HG03103 (cell line): ENCODE measurements around the gene KCTD1.

Experiments
- ATAC-seq: cut with Tn5 transposase; IDR thresholded peaks from one replicate; pipeline ENCODE4 v1.9.1; 2021; ENCODE audit warnings: low read depth; ENCODE audit not compliant: unreplicated experiment

Gene KCTD1

GRCh38 chr18:26524504-26525351, 23.6 kb downstream of the KCTD1 start:
- ATAC-seq, result no peak

- ATAC-seq, result no peak
These were observed 24.4 kb downstream of the KCTD1 start for GRCh38 chr18:26524002-26524401.

GRCh38 chr18:26521617-26522016, 26.7 kb downstream of the KCTD1 start:
- no peak for ATAC-seq

- no peak for ATAC-seq
These were observed 27.4 kb downstream of the KCTD1 start for GRCh38 chr18:26520974-26521373.

- no peak for ATAC-seq
These were observed 29.2 kb downstream of the KCTD1 start for GRCh38 chr18:26519114-26519513.

GRCh38 chr18:26516964-26517363, 31.4 kb downstream of the KCTD1 start:
- ATAC-seq, result no peak

GRCh38 chr18:26515643-26516487, 32.5 kb downstream of the KCTD1 start:
- no peak for ATAC-seq

- ATAC-seq, result no peak
These were observed 36.8 kb downstream of the KCTD1 start for GRCh38 chr18:26511339-26512071.

GRCh38 chr18:26510337-26510736, 38.0 kb downstream of the KCTD1 start:
- no peak for ATAC-seq

- no peak for ATAC-seq
These were observed 42.3 kb downstream of the KCTD1 start for GRCh38 chr18:26506012-26506411.

- ATAC-seq, result no peak
These were observed 43.5 kb downstream of the KCTD1 start for GRCh38 chr18:26504831-26505230.

- ATAC-seq, result no peak
These were observed 45.0 kb downstream of the KCTD1 start for GRCh38 chr18:26503382-26503781.

- no peak for ATAC-seq
These were observed 45.5 kb downstream of the KCTD1 start for GRCh38 chr18:26502823-26503222.

GRCh38 chr18:26497866-26498265, 50.5 kb downstream of the KCTD1 start:
- ATAC-seq, result no peak

GRCh38 chr18:26496528-26496927, 51.8 kb downstream of the KCTD1 start:
- no peak for ATAC-seq

- no peak for ATAC-seq
These were observed 53.1 kb downstream of the KCTD1 start for GRCh38 chr18:26495287-26495686.

- no peak for ATAC-seq
These were observed 55.3 kb downstream of the KCTD1 start for GRCh38 chr18:26493021-26493420.

GRCh38 chr18:26491194-26491816, 57.0 kb downstream of the KCTD1 start:
- no peak for ATAC-seq

GRCh38 chr18:26489881-26490280, 58.5 kb downstream of the KCTD1 start:
- ATAC-seq, result no peak

- no peak for ATAC-seq
These were observed 59.2 kb downstream of the KCTD1 start for GRCh38 chr18:26489191-26489590.
